Caki2 (cell line): ENCODE data around the gene MT1X. TPM values are rescaled to one million over a fixed set of nuclear protein-coding genes. Genes with fewer than 3 reads are reported as not detected.
"Not testable (repeated sequence)": the region's sequence is repeated elsewhere in the genome, so short reads cannot be mapped to it uniquely, and the experiment has no call there.

ENCODE experiments used
- DNase-seq: peaks from one replicate; pipeline ENCODE4 v3.0.0-alpha.2; 2015; ENCODE audit warnings: low read depth
- in situ Hi-C: cut with HindIII; loops from 2 replicates; pipeline ENCODE4 v1.10.0; 2016; ENCODE audit warnings: low sequenced_read_pairs, low pct_unique_long_range_greater_than_20kb, mixed read lengths
- total RNA-seq: library from RNA; depleted of rRNA; stranded (reverse); fragments of >200 nt; shearing (Covaris generic); gene quantifications from 2 replicates; pipeline ENCODE4 v1.2.3, GENCODE V29; 2014; ENCODE audit warnings: low replicate concordance

Gene MT1X
- total RNA-seq, 1 experiment from 2014 or later: 168 TPM

- in situ Hi-C loops: no loop called here
- DNase-seq: no peak
Observed at GRCh38 chr16:56649820-56650219, 32.5 kb upstream of the MT1X start.

GRCh38 chr16:56651586-56651985, 30.7 kb upstream of the MT1X start, which contains the start of gene MT1B:
Gene MT1B (plus strand): TSS chr16:56651886. CDS start chr16:56651954, 68 bp downstream.
- in situ Hi-C loops: no loop called here
- DNase-seq: no peak

GRCh38 chr16:56652600-56652999, 29.7 kb upstream of the MT1X start:
- in situ Hi-C loops: no loop called here
- no peak for DNase-seq

- DNase-seq: no peak
- in situ Hi-C loops: no loop called here
Observed at GRCh38 chr16:56653218-56653617, 29.1 kb upstream of the MT1X start.

DNA sequence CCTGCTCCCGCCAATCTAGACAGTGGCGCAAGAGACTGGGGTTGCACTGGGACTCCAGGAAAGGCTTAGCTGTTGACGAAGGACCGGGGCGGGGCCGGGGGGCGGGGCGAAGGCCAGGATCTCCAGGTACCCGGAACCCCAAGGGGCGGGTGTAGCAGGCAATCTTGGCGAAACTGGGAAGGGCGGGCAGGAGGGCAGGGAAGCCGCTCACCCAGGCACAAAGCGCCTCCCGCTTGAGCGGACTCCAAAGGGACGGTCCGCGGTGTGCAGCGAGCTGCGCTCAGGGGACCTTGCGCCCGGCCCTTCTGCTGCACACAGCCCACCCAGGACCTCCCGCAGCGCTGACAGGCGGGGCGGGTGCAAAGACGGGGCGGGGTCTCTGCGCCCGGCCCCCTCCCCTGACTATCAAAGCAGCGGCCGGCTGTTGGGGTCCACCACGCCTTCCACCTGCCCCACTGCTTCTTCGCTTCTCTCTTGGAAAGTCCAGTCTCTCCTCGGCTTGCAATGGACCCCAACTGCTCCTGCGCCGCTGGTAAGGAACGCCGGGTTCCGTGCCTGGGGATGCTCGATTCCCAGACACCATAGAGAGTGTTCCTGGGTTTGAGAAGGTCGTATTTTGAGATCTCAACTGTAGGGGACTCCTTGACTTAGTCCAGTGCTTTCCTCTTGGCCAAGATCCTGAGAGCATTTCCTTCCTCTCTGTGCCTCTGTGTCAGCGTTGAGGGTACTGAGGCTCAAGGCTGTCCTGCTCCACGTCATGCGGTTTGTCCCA, 24.5 kb upstream of the MT1X start, which contains the start of gene MT1F:
Gene MT1F (plus strand): TSS at position 405 of the 772 bp plus-strand sequence. CDS start 100 bp downstream, at position 505.
- peak; percentile 72 for DNase-seq
- in situ Hi-C loops: no loop called here

GRCh38 chr16:56658327-56658875, 23.9 kb upstream of the MT1X start:
- in situ Hi-C loops: no loop called here
- no peak for DNase-seq

DNA sequence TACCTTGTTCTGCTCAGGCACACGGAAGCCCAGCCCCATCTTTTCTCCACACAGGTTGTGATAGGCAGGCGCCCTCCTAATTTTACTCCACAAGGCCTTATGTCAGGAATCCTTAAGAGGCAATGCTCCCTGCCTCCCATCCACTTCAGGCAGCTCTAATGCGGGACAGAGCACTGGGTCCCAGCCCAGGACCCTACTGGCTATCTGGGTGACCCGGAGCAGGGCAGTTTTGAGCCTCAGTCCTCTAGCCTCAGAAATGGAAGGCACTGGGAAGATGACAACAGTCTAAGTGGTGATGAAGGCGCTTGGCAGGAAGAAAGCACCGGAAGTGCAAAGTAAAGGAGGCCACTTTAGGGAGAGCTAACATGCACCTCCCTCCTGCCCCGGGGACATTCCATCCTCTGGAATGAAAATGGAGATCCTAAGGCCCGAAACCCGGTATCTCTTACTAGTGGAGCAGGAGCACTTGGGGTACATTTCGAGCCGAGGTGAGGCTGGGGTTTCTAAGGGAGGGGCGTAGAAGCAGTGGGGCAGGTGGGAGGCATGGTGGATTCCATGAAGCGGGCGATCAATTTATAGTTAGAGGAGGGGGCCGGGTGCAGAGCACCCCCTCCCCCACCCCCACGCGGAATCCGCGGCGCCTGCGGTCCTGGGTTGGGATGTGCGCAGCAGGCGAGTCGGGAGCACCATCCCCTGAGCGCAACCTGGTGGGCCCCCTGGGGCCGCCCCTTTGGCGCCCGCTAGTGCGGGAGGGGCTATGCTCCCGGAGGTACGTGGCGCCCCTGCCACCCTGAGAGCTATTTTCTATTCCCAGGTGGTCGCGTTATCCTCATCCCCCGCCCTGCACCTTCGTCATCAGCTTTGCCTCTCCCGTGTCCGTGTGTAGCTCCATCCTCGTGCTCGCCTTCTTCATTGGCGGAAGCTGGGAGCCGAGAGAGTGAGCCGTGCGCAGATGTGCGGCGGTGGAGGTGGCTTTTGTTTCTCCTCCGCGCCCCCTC, 19.6 kb upstream of the MT1X start:
- in situ Hi-C loops: no loop called here
- DNase-seq: no peak

DNA sequence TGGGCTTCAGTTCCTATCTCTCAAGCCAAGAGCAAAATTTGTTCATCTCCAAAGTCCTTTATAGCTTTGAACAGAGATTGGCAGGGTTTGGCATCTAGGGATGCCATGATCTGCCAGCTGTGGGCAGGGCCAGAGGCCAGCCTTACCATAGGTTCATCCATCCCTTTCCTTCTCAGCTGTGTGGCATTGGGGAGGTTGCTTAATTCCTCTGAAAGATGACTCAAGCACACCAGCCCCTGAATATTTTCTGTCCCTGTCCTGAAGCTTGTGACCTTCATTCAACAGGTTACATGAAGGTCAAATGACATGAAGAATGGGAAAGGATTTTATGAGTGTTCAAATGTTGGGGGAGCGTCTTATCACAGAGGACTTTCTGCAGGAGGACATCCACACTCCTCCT, 17.8 kb upstream of the MT1X start:
- in situ Hi-C loops: no loop called here
- DNase-seq: no peak

GRCh38 chr16:56665286-56666261, 16.7 kb upstream of the MT1X start:
- DNase-seq, in situ Hi-C loops: not testable (repeated sequence)

DNA sequence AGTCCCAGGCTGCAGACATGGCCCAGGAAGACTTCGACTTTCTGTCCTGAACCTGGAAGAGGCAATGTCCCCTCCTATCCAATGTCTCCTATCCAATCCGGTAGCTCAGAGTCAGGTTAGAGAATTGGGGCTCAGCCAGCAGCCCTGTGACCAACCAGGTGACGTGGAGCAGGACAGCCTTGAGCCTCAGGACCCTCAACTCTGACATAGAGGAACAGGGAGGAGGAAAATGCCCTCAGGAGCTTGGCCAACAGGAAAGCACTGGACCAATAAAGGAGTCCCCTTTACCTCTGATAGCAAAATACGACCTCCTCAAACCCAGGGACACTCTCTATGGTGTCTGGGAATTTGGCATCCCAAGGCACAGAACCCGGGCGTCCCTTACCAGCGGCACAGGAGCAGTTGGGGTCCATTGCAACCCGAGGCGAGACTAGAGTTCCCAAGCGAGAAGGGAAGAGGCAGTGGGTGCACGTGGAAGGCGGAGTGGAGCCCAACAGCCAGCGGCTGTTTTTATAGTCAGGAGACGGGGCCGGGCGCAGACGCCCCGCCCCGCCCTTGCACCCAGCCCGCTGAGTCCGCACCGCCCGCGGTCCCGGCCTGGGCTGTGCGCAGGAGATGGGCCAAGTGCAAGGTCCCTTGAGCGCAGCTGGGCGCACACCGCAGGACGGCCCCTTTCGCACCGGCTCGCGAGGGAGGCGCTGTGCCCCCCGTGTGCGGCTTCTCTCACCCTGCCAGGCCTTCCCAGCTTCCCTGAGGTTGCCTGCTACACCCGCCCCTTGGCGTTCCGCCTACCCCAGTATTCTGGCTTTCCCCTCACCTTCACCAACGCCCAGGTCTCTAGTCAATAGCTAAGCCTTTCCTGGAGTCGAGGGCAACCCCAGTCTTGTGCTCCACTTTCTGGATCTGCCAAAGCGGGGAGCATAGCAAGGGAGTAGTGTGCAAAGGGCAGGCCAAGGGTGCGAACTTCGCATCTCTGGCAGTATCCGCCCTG, 14.4 kb upstream of the MT1X start, which contains the start of gene MT1G:
Gene MT1G (minus strand): TSS at position 485 of the 991 bp plus-strand sequence. CDS start 72 bp downstream, at position 413.
- DNase-seq: no peak
- in situ Hi-C loops: no loop called here

- in situ Hi-C loops: no loop called here
- no peak for DNase-seq
Observed at GRCh38 chr16:56669005-56669839, 13.0 kb upstream of the MT1X start, which contains the start of gene MT1H. Gene MT1H (plus strand): TSS chr16:56669814. CDS start chr16:56669885, 71 bp downstream.

- no peak for DNase-seq
- in situ Hi-C loops: no loop called here
Observed at GRCh38 chr16:56669840-56670619, 12.2 kb upstream of the MT1X start.

GRCh38 chr16:56670620-56670934, 11.7 kb upstream of the MT1X start:
- DNase-seq: no peak
- in situ Hi-C loops: no loop called here

DNA sequence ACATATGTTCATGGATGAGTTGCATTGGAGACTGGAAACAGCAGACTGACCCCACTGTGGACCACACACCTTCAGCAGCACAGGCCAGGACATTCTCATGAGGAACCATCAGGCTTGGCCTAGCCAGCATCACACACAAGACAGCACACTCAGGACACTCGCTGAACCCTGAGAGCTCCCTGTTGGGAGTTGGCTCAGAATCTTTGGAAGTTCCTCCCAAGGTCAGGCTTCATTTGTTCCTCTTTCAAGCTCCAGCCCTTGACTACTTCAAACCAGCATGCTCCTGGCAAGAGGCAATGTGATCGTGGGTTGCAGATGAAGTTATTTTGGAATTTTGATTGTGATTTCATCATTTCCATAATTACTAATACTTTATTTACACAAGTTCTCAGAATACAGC, 10.6 kb upstream of the MT1X start:
- in situ Hi-C loops, DNase-seq: not testable (repeated sequence)

DNA sequence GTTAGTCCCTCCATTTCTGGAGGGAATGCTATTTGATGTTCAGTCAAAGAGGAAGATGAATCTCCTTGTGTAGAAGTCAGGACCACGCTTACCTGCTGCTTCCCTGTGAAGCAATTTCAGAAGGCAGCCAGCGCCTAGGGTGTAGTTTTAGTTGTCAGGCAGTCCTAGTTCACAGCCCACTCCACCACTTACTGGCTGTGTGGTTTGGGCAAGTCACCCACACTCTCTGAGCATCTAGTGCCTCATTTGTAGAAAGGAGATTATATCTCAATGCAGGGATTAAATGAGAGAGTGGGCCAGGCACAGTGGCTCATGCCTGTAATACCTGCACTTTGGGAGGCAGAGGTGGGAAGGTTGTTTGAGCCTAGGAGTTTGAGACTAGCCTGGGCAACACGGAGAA, 10.1 kb upstream of the MT1X start:
- in situ Hi-C loops, DNase-seq: not testable (repeated sequence)
